ENCODE results near the gene FXYD5.

Gene FXYD5

DNA sequence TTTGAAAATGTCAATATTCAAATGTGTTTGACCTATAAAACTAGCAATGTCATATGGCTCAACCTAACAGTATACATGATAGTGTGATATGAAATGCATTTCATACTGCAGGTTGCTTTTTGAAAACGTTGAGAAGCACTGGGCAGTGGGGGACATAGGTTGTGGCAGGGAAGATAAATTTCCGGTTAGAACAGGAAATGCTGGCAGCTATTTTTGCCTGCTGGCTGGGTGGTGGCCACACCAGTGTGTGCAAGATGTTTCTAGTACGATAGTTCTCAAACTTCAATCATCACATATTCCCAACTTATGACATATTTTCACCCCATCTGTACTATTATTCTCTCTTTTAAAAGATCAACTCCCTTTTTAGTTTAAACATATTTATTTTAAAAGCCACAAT is 17.2 kb downstream of the FXYD5 start:
- no peaks in the 10 kb centered on the region for H3K9me2 ChIP-seq (ENCODE audit: low read depth, low read length)
- H4K20me1 ChIP-seq (ENCODE audit: insufficient read depth, low read length) = no peaks in the 10 kb centered on the region
- no peak overlapping the region for H2AFZ ChIP-seq (ENCODE audit: low read length)
- TF ChIP-seq CTCF (IDR thresholded peaks at IDR 0.05; ENCODE audit: low read length) = no peak
- TF ChIP-seq EZH2 (IDR thresholded peaks at IDR 0.05; ENCODE audit: borderline replicate concordance, low read length) = no peak
- no peak overlapping the region for H3K4me2 ChIP-seq (ENCODE audit: low read length)
- H3K4me1 ChIP-seq (ENCODE audit: insufficient read depth, low read length, severe bottlenecking) = peaks cover 5% of the 10 kb centered on the region
- H3K4me3 ChIP-seq (ENCODE audit: low read depth, low read length, poor library complexity, severe bottlenecking) = no peak overlapping the region
- no peak overlapping the region for H3K27ac ChIP-seq (ENCODE audit: low read depth, low read length, poor library complexity, severe bottlenecking)
- no peak overlapping the region for H3K9ac ChIP-seq (ENCODE audit: low read length)
- H3F3A ChIP-seq (ENCODE audit: insufficient read depth, low read length) = no peaks in the 10 kb centered on the region
- H3K9me3 ChIP-seq (ENCODE audit: low read length) = no peaks in the 10 kb centered on the region
- no peaks in the 10 kb centered on the region for H3K27me3 ChIP-seq (ENCODE audit: insufficient read depth, low read length)
- no peaks in the 10 kb centered on the region for H3K79me2 ChIP-seq (ENCODE audit: insufficient read depth, low read length)
- H3K36me3 ChIP-seq (ENCODE audit: insufficient read depth, low read length) = peaks cover 53% of the 10 kb centered on the region

DNA sequence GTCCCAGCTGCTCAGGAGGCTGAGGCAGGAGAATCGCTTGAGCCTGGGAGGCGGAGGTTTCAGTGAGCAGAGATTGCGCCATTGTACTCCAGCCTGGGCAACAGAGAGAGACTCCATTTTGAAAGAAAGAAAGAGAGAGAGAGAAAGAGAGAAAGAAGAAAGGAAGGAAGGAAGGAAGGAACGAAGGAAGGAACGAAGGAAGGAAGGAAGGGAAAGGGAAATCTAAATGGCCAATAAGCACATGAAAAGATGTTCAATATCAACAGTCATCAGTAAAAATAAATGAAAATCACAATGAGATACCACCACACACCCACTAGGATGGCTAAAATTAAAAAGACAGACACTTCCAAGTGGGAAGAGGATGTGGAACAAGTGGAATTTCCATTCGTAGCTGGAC is 19.7 kb downstream of the FXYD5 start:
- H3K4me1 ChIP-seq (ENCODE audit: insufficient read depth, low read length, severe bottlenecking) = peaks cover 5% of the 10 kb centered on the region
- TF ChIP-seq CTCF (IDR thresholded peaks at IDR 0.05; ENCODE audit: low read length) = no peak
- no peak for TF ChIP-seq EZH2 (IDR thresholded peaks at IDR 0.05; ENCODE audit: borderline replicate concordance, low read length)

GRCh38 chr19:35176181-35176570 is 21.6 kb downstream of the FXYD5 start:
- Histone ChIP-seq H3K4me2 (ENCODE audit: low read length) (no peak overlapping the region), H3K36me3 (ENCODE audit: insufficient read depth, low read length) (peaks cover 18% of the 10 kb centered on the region), H3K27ac (ENCODE audit: low read depth, low read length, poor library complexity, severe bottlenecking) (no peak overlapping the region), H3K4me3 (ENCODE audit: low read depth, low read length, poor library complexity, severe bottlenecking) (no peak overlapping the region), H4K20me1 (ENCODE audit: insufficient read depth, low read length) (no peaks in the 10 kb centered on the region), H3K79me2 (ENCODE audit: insufficient read depth, low read length) (no peaks in the 10 kb centered on the region), H3K9me3 (ENCODE audit: low read length) (peaks cover 7% of the 10 kb centered on the region; the same call in 1 of the 2 replicates), H2AFZ (ENCODE audit: low read length) (no peak overlapping the region), H3F3A (ENCODE audit: insufficient read depth, low read length) (no peaks in the 10 kb centered on the region), H3K27me3 (ENCODE audit: insufficient read depth, low read length) (no peaks in the 10 kb centered on the region), H3K9me2 (ENCODE audit: low read depth, low read length) (no peaks in the 10 kb centered on the region), H3K9ac (ENCODE audit: low read length) (no peak overlapping the region), H3K4me1 (ENCODE audit: insufficient read depth, low read length, severe bottlenecking) (peaks cover 5% of the 10 kb centered on the region)
- TF ChIP-seq CTCF (IDR thresholded peaks at IDR 0.05; ENCODE audit: low read length) = no peak
- TF ChIP-seq EZH2 (IDR thresholded peaks at IDR 0.05; ENCODE audit: borderline replicate concordance, low read length) = no peak

More for the DNA sequence above, 19.7 kb downstream of the FXYD5 start:
- Histone ChIP-seq H3K9me3 (ENCODE audit: low read length) (peaks cover 7% of the 10 kb centered on the region; the same call in 1 of the 2 replicates), H3K9me2 (ENCODE audit: low read depth, low read length) (no peaks in the 10 kb centered on the region), H3K79me2 (ENCODE audit: insufficient read depth, low read length) (no peaks in the 10 kb centered on the region), H3F3A (ENCODE audit: insufficient read depth, low read length) (no peaks in the 10 kb centered on the region), H4K20me1 (ENCODE audit: insufficient read depth, low read length) (no peaks in the 10 kb centered on the region), H3K36me3 (ENCODE audit: insufficient read depth, low read length) (peaks cover 34% of the 10 kb centered on the region), H3K27ac (ENCODE audit: low read depth, low read length, poor library complexity, severe bottlenecking) (no peak overlapping the region), H2AFZ (ENCODE audit: low read length) (no peak overlapping the region), H3K9ac (ENCODE audit: low read length) (no peak overlapping the region), H3K4me3 (ENCODE audit: low read depth, low read length, poor library complexity, severe bottlenecking) (no peak overlapping the region), H3K4me2 (ENCODE audit: low read length) (no peak overlapping the region), H3K27me3 (ENCODE audit: insufficient read depth, low read length) (no peaks in the 10 kb centered on the region)

Measured in OCI-LY1 (cell line).